Esophagus (tissue), 2 donors: ENCODE data around the gene DNAJB8. TPM values are rescaled to one million over a fixed set of nuclear protein-coding genes. Genes with fewer than 3 reads are reported as not detected.

Source experiments
- polyA plus RNA-seq, 2 donors: library from polyadenylated mRNA; stranded (reverse); fragments of 200-250 nt; gene quantifications; one replicate each; pipeline ENCODE4 v1.2.3, GENCODE V29; 2013
- donor health status: healthy with polysubstance abuse.
- donor health status: Bipolar disorder and iron deficiency.

Gene DNAJB8
- polyA plus RNA-seq, 2 donors, result not detected

Other genes with a start within 250 kb of the DNAJB8 start
- gene GATA2, start 26.3 kb upstream of the DNAJB8 start, polyA plus RNA-seq, result 1 to 10 TPM; 2.2 to 2.3 TPM
- 100 to 1,000 TPM in 1 of 2 donors, 10 to 100 TPM in 1; 51.2 to 110 TPM for gene RPN1, start 183.9 kb upstream of the DNAJB8 start, polyA plus RNA-seq